Osteoblast (primary cell): ENCODE data around the gene PTTG1. TPM values are rescaled to one million over a fixed set of nuclear protein-coding genes. Genes with fewer than 3 reads are reported as not detected.
A peak's percentile ranks its signal among the peaks of the same experiment; 100 is the strongest.

Experiments used
- DNase-seq: peaks from one replicate; pipeline ENCODE4 v3.0.0; 2011; ENCODE audit warnings: low spot score, mixed read lengths; ENCODE audit not compliant: insufficient read length; ENCODE audit errors: missing footprints
- H2AFZ ChIP-seq: 2 replicates; pipeline ENCODE4 v1.6.0; 2011; ENCODE audit warnings: mild to moderate bottlenecking, low read length
- H3K27ac ChIP-seq: 2 replicates; pipeline ENCODE4 v1.5.1; 2011; ENCODE audit warnings: mild to moderate bottlenecking, low read depth, low read length, moderate library complexity
- H3K27me3 ChIP-seq: 2 replicates; pipeline ENCODE4 v1.6.0; 2012; ENCODE audit warnings: mild to moderate bottlenecking, control low read depth, inconsistent platforms, low read length, moderate library complexity; ENCODE audit not compliant: insufficient read depth
- H3K36me3 ChIP-seq: 2 replicates; pipeline ENCODE4 v1.5.1; 2011; ENCODE audit warnings: mild to moderate bottlenecking, low read length, control low read depth, moderate library complexity; ENCODE audit not compliant: insufficient read depth
- H3K4me1 ChIP-seq: 2 replicates; pipeline ENCODE4 v1.5.1; 2011; ENCODE audit warnings: mild to moderate bottlenecking, low read length, control low read depth, moderate library complexity; ENCODE audit not compliant: insufficient read depth
- H3K4me2 ChIP-seq: 2 replicates; pipeline ENCODE4 v1.6.0; 2011; ENCODE audit warnings: mild to moderate bottlenecking, low read length; ENCODE audit not compliant: insufficient read depth
- H3K4me3 ChIP-seq: fragments of 200-600 bp; sonication (generic); 3 replicates; pipeline ENCODE4 v1.5.1; 2012; ENCODE audit warnings: mild to moderate bottlenecking, low read length, inconsistent platforms; ENCODE audit not compliant: insufficient read depth
- H3K79me2 ChIP-seq: 2 replicates; pipeline ENCODE4 v1.6.0; 2012; ENCODE audit warnings: mild to moderate bottlenecking, low read length, control low read depth, inconsistent platforms; ENCODE audit not compliant: insufficient read depth
- H3K9me3 ChIP-seq: 2 replicates; pipeline ENCODE4 v1.5.1; 2011; ENCODE audit warnings: low read depth, low read length, control low read depth
- H4K20me1 ChIP-seq: 2 replicates; pipeline ENCODE4 v1.6.0; 2012; ENCODE audit warnings: mild to moderate bottlenecking, low read length, control low read depth; ENCODE audit not compliant: insufficient read depth
- CTCF ChIP-seq: IDR thresholded peaks from 2 replicates; pipeline ENCODE4 v1.5.1; 2011; ENCODE audit warnings: mild to moderate bottlenecking, low read depth, low read length, moderate library complexity; ENCODE audit errors: extremely low read depth
- total RNA-seq: library from RNA; depleted of rRNA; stranded (reverse); fragments of >200 nt; gene quantifications from 2 replicates; pipeline ENCODE4 v1.2.3, GENCODE V29; 2012

PTTG1 gene
- total RNA-seq, 1 donor, result 41.3 TPM

- no peaks in the 10 kb centered on the region for H4K20me1 ChIP-seq
- TF ChIP-seq CTCF, result no peak
- no peaks in the 10 kb centered on the region for H3K79me2 ChIP-seq
- no peak overlapping the region for H2AFZ ChIP-seq
- H3K27ac ChIP-seq, result no peak overlapping the region
- no peak overlapping the region for H3K4me3 ChIP-seq
- H3K36me3 ChIP-seq, result no peaks in the 10 kb centered on the region
- H3K4me1 ChIP-seq, result peaks cover 44% of the 10 kb centered on the region
- DNase-seq, result peak; percentile 83
- H3K4me2 ChIP-seq, result peak overlapping the region; percentile 58
- no peaks in the 10 kb centered on the region for H3K27me3 ChIP-seq
- H3K9me3 ChIP-seq, result no peaks in the 10 kb centered on the region
Observed at GRCh38 chr5:160463740-160464465, 42.2 kb downstream of the PTTG1 start.

- H3K4me1 ChIP-seq, result peaks cover 45% of the 10 kb centered on the region
- no peak overlapping the region for H3K4me3 ChIP-seq
- H3K27ac ChIP-seq, result no peak overlapping the region
- no peak overlapping the region for H3K4me2 ChIP-seq
- no peaks in the 10 kb centered on the region for H3K79me2 ChIP-seq
- H3K36me3 ChIP-seq, result no peaks in the 10 kb centered on the region
- no peaks in the 10 kb centered on the region for H4K20me1 ChIP-seq
- H2AFZ ChIP-seq, result no peak overlapping the region
- DNase-seq, result no peak
- no peak for TF ChIP-seq CTCF
- H3K9me3 ChIP-seq, result no peaks in the 10 kb centered on the region
- no peaks in the 10 kb centered on the region for H3K27me3 ChIP-seq
Observed at GRCh38 chr5:160464466-160464797, 42.8 kb downstream of the PTTG1 start.

GRCh38 chr5:160466116-160466515 lies 44.5 kb downstream of the PTTG1 start:
- Histone ChIP-seq H3K4me2 (no peak overlapping the region), H2AFZ (no peak overlapping the region), H3K4me3 (no peak overlapping the region), H3K27me3 (no peaks in the 10 kb centered on the region), H3K36me3 (no peaks in the 10 kb centered on the region), H3K27ac (no peak overlapping the region), H3K9me3 (no peaks in the 10 kb centered on the region), H3K79me2 (no peaks in the 10 kb centered on the region), H4K20me1 (no peaks in the 10 kb centered on the region), H3K4me1 (peaks cover 53% of the 10 kb centered on the region)
- no peak for TF ChIP-seq CTCF
- no peak for DNase-seq

- peak overlapping the region; percentile 78 for H3K4me2 ChIP-seq
- no peaks in the 10 kb centered on the region for H4K20me1 ChIP-seq
- peak overlapping the region; percentile 66 for H3K4me3 ChIP-seq
- H3K36me3 ChIP-seq, result no peaks in the 10 kb centered on the region
- no peaks in the 10 kb centered on the region for H3K9me3 ChIP-seq
- TF ChIP-seq CTCF, result no peak
- H3K27ac ChIP-seq, result peak overlapping the region; percentile 40
- peaks cover 54% of the 10 kb centered on the region for H3K4me1 ChIP-seq
- H3K79me2 ChIP-seq, result no peaks in the 10 kb centered on the region
- H3K27me3 ChIP-seq, result no peaks in the 10 kb centered on the region
- no peak for DNase-seq
- H2AFZ ChIP-seq, result peak overlapping the region; percentile 90
Observed at GRCh38 chr5:160466889-160467554, 45.4 kb downstream of the PTTG1 start.
